HepG2 (cell line): ENCODE results near the gene ALG13. TPM values are rescaled to one million over a fixed set of nuclear protein-coding genes. Genes with fewer than 3 reads are reported as not detected.

ENCODE experiments used
- DPF2 ChIP-seq: sonication (generic); formaldehyde crosslinking; IDR thresholded peaks from 2 replicates; pipeline ENCODE4 v1.4.0; 2020; ENCODE audit warnings: mild to moderate bottlenecking, low read depth, missing genetic modification reagents, borderline replicate concordance
- MAF1 ChIP-seq: sonication (generic); formaldehyde crosslinking; IDR thresholded peaks from 2 replicates; pipeline ENCODE4 v1.5.0; 2020; ENCODE audit warnings: missing genetic modification reagents, borderline replicate concordance
- MAFK ChIP-seq, 2 experiments: IDR thresholded peaks in 1 of 2; conservative IDR thresholded peaks in 1 of 2; 2 replicates each; pipeline ENCODE4 v1.6.1; 2011; ENCODE audit warnings: improper control_type of control experiment in 2 of 2, low read length in 2 of 2
- NFIC ChIP-seq: IDR thresholded peaks from 2 replicates; pipeline ENCODE4 v1.6.1; 2012; ENCODE audit warnings: mild to moderate bottlenecking, low read length, inconsistent platforms
- PTBP1 ChIP-seq: fragments of 200-400 bp; formaldehyde crosslinking; IDR thresholded peaks from 2 replicates; pipeline ENCODE4 v1.6.1; 2018; ENCODE audit warnings: low read length, low read depth; ENCODE audit not compliant: poor library complexity, severe bottlenecking
- SMAD3 ChIP-seq: sonication (generic); formaldehyde crosslinking; IDR thresholded peaks from 2 replicates; pipeline ENCODE4 v1.4.0; 2020; ENCODE audit warnings: missing genetic modification reagents
- ZEB1 ChIP-seq: IDR thresholded peaks from 2 replicates; pipeline ENCODE4 v1.6.1; 2012; ENCODE audit warnings: mild to moderate bottlenecking, low read depth, inconsistent platforms; ENCODE audit not compliant: insufficient replicate concordance
- ZKSCAN5 ChIP-seq: sonication (generic); formaldehyde crosslinking; IDR thresholded peaks from 2 replicates; pipeline ENCODE4 v1.5.1; 2020; ENCODE audit warnings: mild to moderate bottlenecking, missing genetic modification reagents
- ZNF121 ChIP-seq: sonication (generic); formaldehyde crosslinking; IDR thresholded peaks from 2 replicates; pipeline ENCODE4 v1.5.0; 2020; ENCODE audit warnings: mild to moderate bottlenecking, missing genetic modification reagents
- ZNF251 ChIP-seq: sonication (generic); formaldehyde crosslinking; IDR thresholded peaks from 2 replicates; pipeline ENCODE4 v1.9.0; 2021; ENCODE audit warnings: mild to moderate bottlenecking, missing genetic modification reagents
- ZNF30 ChIP-seq: sonication (generic); formaldehyde crosslinking; IDR thresholded peaks from 2 replicates; pipeline ENCODE4 v1.5.0; 2020; ENCODE audit warnings: mild to moderate bottlenecking, missing genetic modification reagents
- ZNF317 ChIP-seq: sonication (generic); formaldehyde crosslinking; IDR thresholded peaks from 2 replicates; pipeline ENCODE4 v1.5.0; 2020; ENCODE audit warnings: mild to moderate bottlenecking, missing genetic modification reagents
- ZNF556 ChIP-seq: sonication (generic); formaldehyde crosslinking; IDR thresholded peaks from 2 replicates; pipeline ENCODE4 v1.4.0; 2020; ENCODE audit warnings: mild to moderate bottlenecking, missing genetic modification reagents, borderline replicate concordance
- ZNF616 ChIP-seq: sonication (generic); formaldehyde crosslinking; IDR thresholded peaks from 2 replicates; pipeline ENCODE4 v1.5.0; 2020; ENCODE audit warnings: low read depth, mild to moderate bottlenecking, missing genetic modification reagents
- ZNF629 ChIP-seq: sonication (generic); formaldehyde crosslinking; conservative IDR thresholded peaks from 2 replicates; pipeline ENCODE4 v1.5.0; 2020; ENCODE audit warnings: missing genetic modification reagents
- ZNF672 ChIP-seq: sonication (generic); formaldehyde crosslinking; IDR thresholded peaks from 2 replicates; pipeline ENCODE4 v1.8.1; 2022; ENCODE audit warnings: missing genetic modification reagents
- ZSCAN20 ChIP-seq: sonication (generic); formaldehyde crosslinking; IDR thresholded peaks from 2 replicates; pipeline ENCODE4 v1.4.0; 2020; ENCODE audit warnings: missing genetic modification reagents, mild to moderate bottlenecking, borderline replicate concordance
- polyA plus RNA-seq, 8 experiments: library from polyadenylated mRNA; depleted of rRNA in 3 of 8; stranded (reverse) in 7 of 8; unstranded in 1 of 8; fragments of >200 nt; fragmentation: Illumina TruSeq in 4 of 8; extraction: Trizol in 4 of 8; gene quantifications; 2 replicates each; pipeline versions ENCODE4 v1.2.1 to v1.2.3, GENCODE V29; 2011 to 2016; ENCODE audit warnings: low read depth in 4 of 8, missing spikeins in 1 of 8, mixed read lengths in 1 of 8; ENCODE audit not compliant: insufficient read depth in 1 of 8
- total RNA-seq, 5 experiments: library from RNA; depleted of rRNA; stranded (reverse); fragments of >200 nt; fragmentation: Illumina TruSeq; extraction: Trizol; gene quantifications; 2 replicates each; pipeline ENCODE4 v1.2.3, GENCODE V29; 2016; ENCODE audit warnings: low read depth in 1 of 5
- TF ChIP-seq, protein P1 (sequence below): sonication (generic); formaldehyde crosslinking; IDR thresholded peaks from 2 replicates; pipeline ENCODE4 v1.4.0; 2020; ENCODE audit warnings: mild to moderate bottlenecking, missing genetic modification reagents
- TF ChIP-seq, protein P2 (sequence below): sonication (generic); formaldehyde crosslinking; IDR thresholded peaks from 2 replicates; pipeline ENCODE4 v1.8.0; 2023; ENCODE audit warnings: mild to moderate bottlenecking, missing genetic modification reagents
- TF ChIP-seq, protein P3 (sequence below): sonication (generic); formaldehyde crosslinking; IDR thresholded peaks from 2 replicates; pipeline ENCODE4 v1.9.0; 2021; ENCODE audit warnings: missing genetic modification reagents, mild to moderate bottlenecking, borderline replicate concordance

Gene ALG13
- total and polyA plus RNA-seq, 2 of the 13 experiments (the other 11 are each of a cell fraction or from before 2014, with no cell fraction given), result 31.2 to 65.5 TPM

DNA sequence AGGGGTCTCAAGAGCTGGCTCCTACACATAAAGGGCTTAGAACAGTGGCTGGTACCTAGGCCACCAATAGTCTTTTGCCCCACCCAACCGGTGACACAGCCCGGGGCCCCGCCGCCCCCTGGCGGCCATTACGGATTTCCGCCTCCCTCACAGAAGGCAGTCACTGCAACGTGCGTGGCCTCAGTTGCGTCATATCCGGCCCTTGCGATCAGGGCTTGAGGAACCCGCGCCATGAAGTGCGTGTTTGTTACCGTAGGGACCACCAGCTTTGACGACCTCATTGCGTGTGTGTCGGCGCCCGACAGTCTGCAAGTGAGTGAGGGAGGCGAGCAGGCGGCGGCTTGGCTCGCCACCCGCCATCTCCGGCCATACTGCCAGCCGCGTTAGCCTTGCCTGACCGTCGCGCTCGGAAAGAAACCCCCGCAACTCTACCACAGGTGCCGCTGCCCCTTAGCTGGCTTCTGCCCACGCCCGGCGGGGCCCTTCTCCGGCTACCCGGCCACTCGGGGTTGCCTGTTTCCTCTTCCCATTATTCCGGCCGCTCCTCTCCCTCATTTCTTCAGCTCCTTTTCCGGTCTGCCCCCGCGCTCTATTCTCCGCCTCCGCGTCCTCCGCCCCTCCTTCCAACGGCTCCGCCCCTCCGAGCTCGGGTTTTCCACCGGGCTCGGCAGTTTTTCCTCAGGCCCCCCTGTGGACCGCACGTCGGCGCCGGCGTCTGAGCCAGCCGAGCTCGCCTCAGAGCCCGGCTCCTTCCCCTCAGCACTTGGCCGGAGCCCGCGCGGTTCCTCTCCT is at the start of gene ALG13 (continued):
- TF ChIP-seq, protein P1, sequence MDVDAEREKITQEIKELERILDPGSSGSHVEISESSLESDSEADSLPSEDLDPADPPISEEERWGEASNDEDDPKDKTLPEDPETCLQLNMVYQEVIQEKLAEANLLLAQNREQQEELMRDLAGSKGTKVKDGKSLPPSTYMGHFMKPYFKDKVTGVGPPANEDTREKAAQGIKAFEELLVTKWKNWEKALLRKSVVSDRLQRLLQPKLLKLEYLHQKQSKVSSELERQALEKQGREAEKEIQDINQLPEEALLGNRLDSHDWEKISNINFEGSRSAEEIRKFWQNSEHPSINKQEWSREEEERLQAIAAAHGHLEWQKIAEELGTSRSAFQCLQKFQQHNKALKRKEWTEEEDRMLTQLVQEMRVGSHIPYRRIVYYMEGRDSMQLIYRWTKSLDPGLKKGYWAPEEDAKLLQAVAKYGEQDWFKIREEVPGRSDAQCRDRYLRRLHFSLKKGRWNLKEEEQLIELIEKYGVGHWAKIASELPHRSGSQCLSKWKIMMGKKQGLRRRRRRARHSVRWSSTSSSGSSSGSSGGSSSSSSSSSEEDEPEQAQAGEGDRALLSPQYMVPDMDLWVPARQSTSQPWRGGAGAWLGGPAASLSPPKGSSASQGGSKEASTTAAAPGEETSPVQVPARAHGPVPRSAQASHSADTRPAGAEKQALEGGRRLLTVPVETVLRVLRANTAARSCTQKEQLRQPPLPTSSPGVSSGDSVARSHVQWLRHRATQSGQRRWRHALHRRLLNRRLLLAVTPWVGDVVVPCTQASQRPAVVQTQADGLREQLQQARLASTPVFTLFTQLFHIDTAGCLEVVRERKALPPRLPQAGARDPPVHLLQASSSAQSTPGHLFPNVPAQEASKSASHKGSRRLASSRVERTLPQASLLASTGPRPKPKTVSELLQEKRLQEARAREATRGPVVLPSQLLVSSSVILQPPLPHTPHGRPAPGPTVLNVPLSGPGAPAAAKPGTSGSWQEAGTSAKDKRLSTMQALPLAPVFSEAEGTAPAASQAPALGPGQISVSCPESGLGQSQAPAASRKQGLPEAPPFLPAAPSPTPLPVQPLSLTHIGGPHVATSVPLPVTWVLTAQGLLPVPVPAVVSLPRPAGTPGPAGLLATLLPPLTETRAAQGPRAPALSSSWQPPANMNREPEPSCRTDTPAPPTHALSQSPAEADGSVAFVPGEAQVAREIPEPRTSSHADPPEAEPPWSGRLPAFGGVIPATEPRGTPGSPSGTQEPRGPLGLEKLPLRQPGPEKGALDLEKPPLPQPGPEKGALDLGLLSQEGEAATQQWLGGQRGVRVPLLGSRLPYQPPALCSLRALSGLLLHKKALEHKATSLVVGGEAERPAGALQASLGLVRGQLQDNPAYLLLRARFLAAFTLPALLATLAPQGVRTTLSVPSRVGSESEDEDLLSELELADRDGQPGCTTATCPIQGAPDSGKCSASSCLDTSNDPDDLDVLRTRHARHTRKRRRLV (CRISPR knock-in tag), result no peak
- TF ChIP-seq NFIC, result no peak
- no peak for TF ChIP-seq SMAD3 (CRISPR knock-in tag)
- no peak for TF ChIP-seq ZSCAN20 (CRISPR knock-in tag)
- TF ChIP-seq ZNF616 (CRISPR knock-in tag), result 0 out of 2 replicates have a peak, but pooled peaks have one; percentile 39
- TF ChIP-seq MAFK (conservative IDR thresholded peaks at IDR 0.05 in 1 of 2, IDR thresholded peaks at IDR 0.05 in 1 of 2; ENCODE audit: low read length in 2 of 2), result no peak
- TF ChIP-seq ZNF251, result no peak
- no peak for TF ChIP-seq ZKSCAN5 (CRISPR knock-in tag)
- TF ChIP-seq ZNF30 (CRISPR knock-in tag), result no peak
- TF ChIP-seq PTBP1, result no peak
- TF ChIP-seq MAF1 (CRISPR knock-in tag), result no peak; the same call in 1 of the 2 replicates
- 0 out of 2 replicates have a peak, but pooled peaks have one; percentile 11 for TF ChIP-seq ZNF629 (CRISPR knock-in tag)
- no peak for TF ChIP-seq ZNF556 (CRISPR knock-in tag)
- no peak for TF ChIP-seq DPF2 (CRISPR knock-in tag)
- no peak for TF ChIP-seq ZNF672 (CRISPR knock-in tag)
- TF ChIP-seq ZNF121, result no peak
- TF ChIP-seq, protein P2, sequence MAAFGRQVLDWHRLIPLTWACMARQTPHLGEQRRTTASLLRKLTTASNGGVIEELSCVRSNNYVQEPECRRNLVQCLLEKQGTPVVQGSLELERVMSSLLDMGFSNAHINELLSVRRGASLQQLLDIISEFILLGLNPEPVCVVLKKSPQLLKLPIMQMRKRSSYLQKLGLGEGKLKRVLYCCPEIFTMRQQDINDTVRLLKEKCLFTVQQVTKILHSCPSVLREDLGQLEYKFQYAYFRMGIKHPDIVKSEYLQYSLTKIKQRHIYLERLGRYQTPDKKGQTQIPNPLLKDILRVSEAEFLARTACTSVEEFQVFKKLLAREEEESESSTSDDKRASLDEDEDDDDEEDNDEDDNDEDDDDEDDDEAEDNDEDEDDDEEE, result no peak
- no peak for TF ChIP-seq ZNF317
- TF ChIP-seq, protein P3, sequence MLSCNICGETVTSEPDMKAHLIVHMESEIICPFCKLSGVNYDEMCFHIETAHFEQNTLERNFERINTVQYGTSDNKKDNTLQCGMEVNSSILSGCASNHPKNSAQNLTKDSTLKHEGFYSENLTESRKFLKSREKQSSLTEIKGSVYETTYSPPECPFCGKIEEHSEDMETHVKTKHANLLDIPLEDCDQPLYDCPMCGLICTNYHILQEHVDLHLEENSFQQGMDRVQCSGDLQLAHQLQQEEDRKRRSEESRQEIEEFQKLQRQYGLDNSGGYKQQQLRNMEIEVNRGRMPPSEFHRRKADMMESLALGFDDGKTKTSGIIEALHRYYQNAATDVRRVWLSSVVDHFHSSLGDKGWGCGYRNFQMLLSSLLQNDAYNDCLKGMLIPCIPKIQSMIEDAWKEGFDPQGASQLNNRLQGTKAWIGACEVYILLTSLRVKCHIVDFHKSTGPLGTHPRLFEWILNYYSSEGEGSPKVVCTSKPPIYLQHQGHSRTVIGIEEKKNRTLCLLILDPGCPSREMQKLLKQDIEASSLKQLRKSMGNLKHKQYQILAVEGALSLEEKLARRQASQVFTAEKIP (CRISPR knock-in tag), result no peak
- TF ChIP-seq ZEB1, result no peak
